Measurements from ENCODE around the gene AGO3.

GRCh38 chr1:36016686-36017085 is 85.8 kb downstream of the AGO3 start:
- TF ChIP-seq TARDBP (IDR thresholded peaks at IDR 0.05): no peak
- TF ChIP-seq FOXA1 (IDR thresholded peaks at IDR 0.05): no peak
- no peak for TF ChIP-seq SUZ12 (IDR thresholded peaks at IDR 0.05)
- no peak for TF ChIP-seq FOXK2 (IDR thresholded peaks at IDR 0.05)
- TF ChIP-seq SP1 (IDR thresholded peaks at IDR 0.05): no peak
- no peak for TF ChIP-seq BHLHE40 (IDR thresholded peaks at IDR 0.05; ENCODE audit: borderline replicate concordance)
- TF ChIP-seq NFRKB (IDR thresholded peaks at IDR 0.05): no peak
- no peak for TF ChIP-seq FOXM1 (IDR thresholded peaks at IDR 0.05; ENCODE audit: borderline replicate concordance)
- TF ChIP-seq CTBP1 (IDR thresholded peaks at IDR 0.05; ENCODE audit: borderline replicate concordance): no peak
- TF ChIP-seq LEF1 (IDR thresholded peaks at IDR 0.05; ENCODE audit: borderline replicate concordance): no peak
- no peak for TF ChIP-seq ELF4 (IDR thresholded peaks at IDR 0.05)
- TF ChIP-seq HDGF (IDR thresholded peaks at IDR 0.05; ENCODE audit: borderline replicate concordance): no peak
- TF ChIP-seq ARNT (IDR thresholded peaks at IDR 0.05): no peak
- no peak for TF ChIP-seq PKNOX1 (IDR thresholded peaks at IDR 0.05)
